ENCODE measurements around the gene COBLL1.

GRCh38 chr2:164705412-164706167 is 136.0 kb downstream of the COBLL1 start:
- TF ChIP-seq POLR2AphosphoS5 (IDR thresholded peaks at IDR 0.05; ENCODE audit: low read depth, low read length) (no peak), SIN3A (IDR thresholded peaks at IDR 0.05; ENCODE audit: borderline replicate concordance, insufficient read depth, low read length) (no peak), TAF1 (IDR thresholded peaks at IDR 0.05; ENCODE audit: borderline replicate concordance, insufficient read depth, low read length) (no peak)
- TF ChIP-seq, protein P1, sequence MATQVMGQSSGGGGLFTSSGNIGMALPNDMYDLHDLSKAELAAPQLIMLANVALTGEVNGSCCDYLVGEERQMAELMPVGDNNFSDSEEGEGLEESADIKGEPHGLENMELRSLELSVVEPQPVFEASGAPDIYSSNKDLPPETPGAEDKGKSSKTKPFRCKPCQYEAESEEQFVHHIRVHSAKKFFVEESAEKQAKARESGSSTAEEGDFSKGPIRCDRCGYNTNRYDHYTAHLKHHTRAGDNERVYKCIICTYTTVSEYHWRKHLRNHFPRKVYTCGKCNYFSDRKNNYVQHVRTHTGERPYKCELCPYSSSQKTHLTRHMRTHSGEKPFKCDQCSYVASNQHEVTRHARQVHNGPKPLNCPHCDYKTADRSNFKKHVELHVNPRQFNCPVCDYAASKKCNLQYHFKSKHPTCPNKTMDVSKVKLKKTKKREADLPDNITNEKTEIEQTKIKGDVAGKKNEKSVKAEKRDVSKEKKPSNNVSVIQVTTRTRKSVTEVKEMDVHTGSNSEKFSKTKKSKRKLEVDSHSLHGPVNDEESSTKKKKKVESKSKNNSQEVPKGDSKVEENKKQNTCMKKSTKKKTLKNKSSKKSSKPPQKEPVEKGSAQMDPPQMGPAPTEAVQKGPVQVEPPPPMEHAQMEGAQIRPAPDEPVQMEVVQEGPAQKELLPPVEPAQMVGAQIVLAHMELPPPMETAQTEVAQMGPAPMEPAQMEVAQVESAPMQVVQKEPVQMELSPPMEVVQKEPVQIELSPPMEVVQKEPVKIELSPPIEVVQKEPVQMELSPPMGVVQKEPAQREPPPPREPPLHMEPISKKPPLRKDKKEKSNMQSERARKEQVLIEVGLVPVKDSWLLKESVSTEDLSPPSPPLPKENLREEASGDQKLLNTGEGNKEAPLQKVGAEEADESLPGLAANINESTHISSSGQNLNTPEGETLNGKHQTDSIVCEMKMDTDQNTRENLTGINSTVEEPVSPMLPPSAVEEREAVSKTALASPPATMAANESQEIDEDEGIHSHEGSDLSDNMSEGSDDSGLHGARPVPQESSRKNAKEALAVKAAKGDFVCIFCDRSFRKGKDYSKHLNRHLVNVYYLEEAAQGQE (IDR thresholded peaks at IDR 0.05; ENCODE audit: insufficient read depth in 1 of 2, low read depth in 2 of 2, low read length in 2 of 2): no peak
